NT2/D1 (cell line): ENCODE results near the gene FMN1.

Experiments used
- SUZ12 ChIP-seq: IDR thresholded peaks from 2 replicates; pipeline ENCODE4 v1.6.1; 2011; ENCODE audit not compliant: insufficient read length, insufficient read depth; ENCODE audit errors: extremely low read depth
- YY1 ChIP-seq: IDR thresholded peaks from 2 replicates; pipeline ENCODE4 v1.6.1; 2011; ENCODE audit not compliant: insufficient read length, insufficient read depth
- ZNF274 ChIP-seq: IDR thresholded peaks from 2 replicates; pipeline ENCODE4 v1.6.1; 2011; ENCODE audit warnings: mild to moderate bottlenecking, low read depth, low read length

DNA sequence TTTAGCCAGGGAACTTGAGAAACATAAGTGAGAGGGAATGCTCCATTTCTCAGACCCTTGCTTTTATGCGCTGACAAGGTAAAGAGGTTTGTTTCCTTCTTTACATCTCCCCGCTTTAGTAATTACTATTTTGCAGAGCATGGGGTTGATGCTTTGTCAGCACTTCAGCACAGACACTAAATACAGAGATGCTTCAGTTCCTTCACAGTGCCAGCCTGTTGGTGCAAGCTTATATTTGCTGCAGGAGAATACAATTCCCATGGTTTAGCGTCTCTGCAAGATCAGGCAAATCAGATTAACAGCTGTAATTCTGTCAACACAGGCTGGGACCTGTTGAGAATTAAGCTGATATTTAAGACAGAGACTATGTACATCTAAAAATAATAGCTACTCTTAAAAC, 2.9 kb downstream of the FMN1 start:
- no peak for TF ChIP-seq SUZ12
- TF ChIP-seq ZNF274, result no peak
- TF ChIP-seq YY1, result no peak
